Uterus (tissue), 2 donors: ENCODE results near the gene PNLIPRP3.

ENCODE experiments used
- POLR2A ChIP-seq, 2 donors: fragments of 450-650 bp; IDR thresholded peaks; one replicate each; pipeline ENCODE4 v1.6.1; 2016; ENCODE audit warnings: antibody characterized with exemption in 2 of 2, mild to moderate bottlenecking in 1 of 2, moderate library complexity in 1 of 2
- TF ChIP-seq, protein P1 (sequence below), 4 experiments: fragments of 200-600 bp in 2 of 4; fragments of 450-650 bp in 2 of 4; sonication (generic) in 2 of 4; IDR thresholded peaks; one replicate each; pipeline ENCODE4 v1.5.1; 2016 to 2019; ENCODE audit warnings: antibody characterized with exemption in 4 of 4, mild to moderate bottlenecking in 2 of 4, moderate library complexity in 1 of 4

DNA sequence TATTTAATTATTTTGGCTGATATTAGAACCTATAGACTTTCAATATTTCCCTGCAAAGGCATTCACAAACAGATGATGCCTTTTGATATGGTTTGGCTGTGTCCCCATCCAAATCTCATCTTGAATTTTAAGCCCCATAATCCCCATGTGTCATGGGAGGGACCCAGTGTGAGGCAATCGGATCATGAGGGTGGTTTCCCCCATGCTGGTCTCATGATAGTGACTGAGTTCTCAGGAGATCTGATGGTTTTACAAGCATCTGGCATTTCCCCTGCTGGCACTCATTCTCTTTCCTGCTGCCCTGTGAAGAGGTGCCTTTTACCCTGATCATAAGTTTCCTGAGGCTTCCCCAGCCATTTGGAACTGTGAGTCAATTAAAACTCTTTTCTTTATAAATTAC is 9.3 kb upstream of the PNLIPRP3 start:
- TF ChIP-seq, protein P1, sequence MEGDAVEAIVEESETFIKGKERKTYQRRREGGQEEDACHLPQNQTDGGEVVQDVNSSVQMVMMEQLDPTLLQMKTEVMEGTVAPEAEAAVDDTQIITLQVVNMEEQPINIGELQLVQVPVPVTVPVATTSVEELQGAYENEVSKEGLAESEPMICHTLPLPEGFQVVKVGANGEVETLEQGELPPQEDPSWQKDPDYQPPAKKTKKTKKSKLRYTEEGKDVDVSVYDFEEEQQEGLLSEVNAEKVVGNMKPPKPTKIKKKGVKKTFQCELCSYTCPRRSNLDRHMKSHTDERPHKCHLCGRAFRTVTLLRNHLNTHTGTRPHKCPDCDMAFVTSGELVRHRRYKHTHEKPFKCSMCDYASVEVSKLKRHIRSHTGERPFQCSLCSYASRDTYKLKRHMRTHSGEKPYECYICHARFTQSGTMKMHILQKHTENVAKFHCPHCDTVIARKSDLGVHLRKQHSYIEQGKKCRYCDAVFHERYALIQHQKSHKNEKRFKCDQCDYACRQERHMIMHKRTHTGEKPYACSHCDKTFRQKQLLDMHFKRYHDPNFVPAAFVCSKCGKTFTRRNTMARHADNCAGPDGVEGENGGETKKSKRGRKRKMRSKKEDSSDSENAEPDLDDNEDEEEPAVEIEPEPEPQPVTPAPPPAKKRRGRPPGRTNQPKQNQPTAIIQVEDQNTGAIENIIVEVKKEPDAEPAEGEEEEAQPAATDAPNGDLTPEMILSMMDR (IDR thresholded peaks at IDR 0.05), result no peak
- no peak for TF ChIP-seq POLR2A (IDR thresholded peaks at IDR 0.05)
